GM20000 (cell line): ENCODE data around the gene HS6ST3.

ENCODE experiments used
- DNase-seq: peaks from one replicate; pipeline ENCODE4 v3.0.0; 2012; ENCODE audit warnings: low spot score
- CTCF ChIP-seq: IDR thresholded peaks from 2 replicates; pipeline ENCODE4 v1.5.1; 2012; ENCODE audit warnings: mild to moderate bottlenecking, control low read depth; ENCODE audit errors: extremely low read depth, missing control alignments

HS6ST3 gene

GRCh38 chr13:96279904-96280303, 190.0 kb downstream of the HS6ST3 start:
- no peak for DNase-seq
- no peak for TF ChIP-seq CTCF

- no peak for DNase-seq
- TF ChIP-seq CTCF, result no peak
Measured at GRCh38 chr13:96284971-96285370, 195.1 kb downstream of the HS6ST3 start.

GRCh38 chr13:96285729-96286128, 195.8 kb downstream of the HS6ST3 start:
- no peak for DNase-seq
- TF ChIP-seq CTCF, result no peak

- TF ChIP-seq CTCF, result no peak
- no peak for DNase-seq
Measured at GRCh38 chr13:96294930-96295881, 205.3 kb downstream of the HS6ST3 start.

- TF ChIP-seq CTCF, result no peak
- DNase-seq, result no peak
Measured at GRCh38 chr13:96297360-96297759, 207.5 kb downstream of the HS6ST3 start.

GRCh38 chr13:96299235-96299634, 209.3 kb downstream of the HS6ST3 start:
- no peak for TF ChIP-seq CTCF
- DNase-seq, result no peak

GRCh38 chr13:96308568-96308967, 218.7 kb downstream of the HS6ST3 start:
- DNase-seq, result no peak
- no peak for TF ChIP-seq CTCF
